Measurements from ENCODE around the gene FNBP1.
"Not testable (repeated sequence)": the region's sequence is repeated elsewhere in the genome, so short reads cannot be mapped to it uniquely, and the experiment has no call there.

The FNBP1 gene

DNA sequence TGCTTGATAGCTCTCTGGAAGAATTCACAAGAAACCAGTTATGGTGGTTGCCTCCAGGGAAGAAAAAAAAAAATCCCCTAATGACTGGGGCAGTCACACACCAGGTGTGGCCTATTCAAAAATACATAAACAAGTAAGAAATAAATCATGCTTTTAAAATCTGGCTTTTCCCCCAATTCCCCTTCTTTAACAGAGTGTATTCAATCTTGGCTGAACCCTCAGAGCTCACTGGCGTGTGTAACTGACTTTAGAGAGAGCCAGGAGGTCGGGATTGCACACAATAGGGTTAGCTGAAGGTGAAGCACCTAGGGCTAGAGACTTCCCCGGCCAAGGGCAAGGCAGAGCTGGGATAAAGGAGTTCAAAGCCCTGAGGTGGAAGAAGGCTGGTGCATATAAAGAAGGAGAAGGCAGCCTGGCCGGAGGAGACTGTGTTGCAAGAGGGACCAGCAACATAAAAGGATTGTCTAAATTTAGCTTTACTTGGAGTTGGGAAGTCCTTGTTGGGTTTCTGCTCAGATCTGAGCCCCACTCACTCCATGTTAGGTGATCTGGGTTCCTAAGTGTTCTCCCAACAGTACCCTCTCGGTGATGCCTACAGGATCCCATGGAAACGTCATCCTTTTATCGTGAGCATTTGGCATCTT lies 19.7 kb downstream of the FNBP1 start:
- H3K4me1 Mint-ChIP-seq: peaks cover 81% of the 10 kb centered on the region
- H3K36me3 Mint-ChIP-seq: peaks cover 37% of the 10 kb centered on the region
- peak overlapping the region; percentile 35 for H3K27ac Mint-ChIP-seq
- CTCF ChIA-PET: no interaction called here
- H3K4me3 Mint-ChIP-seq: no peak overlapping the region
- DNase-seq: no peak
- peaks cover 8% of the 10 kb centered on the region for H3K9me3 Mint-ChIP-seq
- no peaks in the 10 kb centered on the region for H3K27me3 Mint-ChIP-seq

DNA sequence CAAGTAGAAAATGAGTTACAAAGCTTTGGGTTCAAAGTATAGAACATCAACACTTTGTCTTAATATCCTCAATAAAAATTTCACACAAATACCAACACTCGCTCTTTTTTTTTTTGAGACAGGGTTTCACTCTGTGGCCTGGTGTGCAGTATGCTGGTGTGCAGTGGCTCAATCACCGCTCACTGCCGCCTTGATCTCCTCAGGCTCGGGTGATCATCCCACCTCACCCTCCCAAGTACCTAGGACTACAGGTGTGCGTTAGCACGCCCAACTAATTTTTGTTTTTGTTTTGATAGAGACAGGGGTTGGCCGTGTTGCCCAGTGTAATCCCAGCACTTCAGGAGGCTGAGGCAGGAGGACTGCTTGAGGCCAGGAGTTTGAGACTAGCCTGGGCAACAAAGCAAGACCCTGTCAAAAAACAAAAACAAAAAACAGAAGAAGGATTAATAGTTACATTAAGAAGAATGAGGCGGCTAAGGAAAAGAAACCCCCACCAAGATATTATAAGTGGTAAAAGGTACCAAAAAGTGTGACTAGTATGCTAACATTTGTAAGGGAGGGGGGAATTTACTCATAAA lies 20.3 kb downstream of the FNBP1 start:
- H3K9me3 Mint-ChIP-seq: peaks cover 2% of the 10 kb centered on the region
- no peaks in the 10 kb centered on the region for H3K27me3 Mint-ChIP-seq
- DNase-seq: no peak
- CTCF ChIA-PET: no interaction called here
- H3K4me1 Mint-ChIP-seq: peaks cover 75% of the 10 kb centered on the region
- H3K27ac Mint-ChIP-seq: peak overlapping the region; percentile 2
- H3K36me3 Mint-ChIP-seq: peaks cover 34% of the 10 kb centered on the region
- no peak overlapping the region for H3K4me3 Mint-ChIP-seq

DNA sequence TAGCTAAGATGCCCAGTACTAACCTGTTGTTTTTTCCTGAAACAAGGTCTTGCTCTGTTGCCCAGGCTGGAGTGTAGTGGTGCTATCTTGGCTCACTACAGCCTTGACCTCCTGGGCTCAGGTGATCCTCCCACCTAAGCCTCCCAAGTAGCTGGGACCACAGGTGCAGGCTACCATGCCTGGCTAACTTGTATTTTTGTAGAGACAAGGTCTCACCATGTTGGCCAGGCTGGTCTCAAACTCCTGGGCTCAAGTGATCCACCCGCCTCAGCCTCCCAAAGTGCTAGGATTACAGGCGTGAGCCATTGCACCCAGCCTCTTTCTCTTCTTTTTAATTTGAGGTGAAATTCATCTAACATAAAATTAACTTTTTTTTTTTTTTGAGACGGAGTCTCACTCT lies 21.1 kb downstream of the FNBP1 start:
- not testable (repeated sequence) for H3K9me3 Mint-ChIP-seq, DNase-seq, H3K27me3 Mint-ChIP-seq, H3K4me3 Mint-ChIP-seq, H3K27ac Mint-ChIP-seq
- peaks cover 69% of the 10 kb centered on the region for H3K4me1 Mint-ChIP-seq
- peaks cover 32% of the 10 kb centered on the region for H3K36me3 Mint-ChIP-seq
- CTCF ChIA-PET: interaction anchor here (1.1 kb wide), 1 partner anchor 9 kb away, joined by 5 read pairs; no protein-coding TSS in a partner anchor

DNA sequence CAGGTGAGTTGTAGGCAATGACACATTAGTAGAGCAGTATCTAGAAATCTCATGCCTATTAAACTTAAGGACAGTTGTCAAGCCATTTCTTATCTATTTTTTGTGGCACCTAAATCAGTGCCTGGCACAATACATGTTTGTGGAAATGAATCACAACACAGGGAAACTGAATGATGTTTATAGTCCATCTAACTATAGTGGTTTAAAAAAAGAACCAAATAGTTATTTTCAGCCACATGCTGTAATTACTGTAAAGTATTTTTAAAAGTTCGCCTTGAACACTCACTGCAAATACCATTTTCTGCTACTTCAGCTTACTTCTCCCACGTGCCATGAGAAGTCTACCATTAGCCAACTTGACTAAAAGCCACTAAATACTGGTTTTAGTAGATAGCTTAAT lies 21.9 kb downstream of the FNBP1 start:
- no peak for DNase-seq
- Mint-ChIP-seq H3K27me3 (no peaks in the 10 kb centered on the region), H3K9me3 (peaks cover 7% of the 10 kb centered on the region), H3K36me3 (peaks cover 35% of the 10 kb centered on the region), H3K4me1 (peaks cover 65% of the 10 kb centered on the region), H3K27ac (no peak overlapping the region), H3K4me3 (no peak overlapping the region)
- CTCF ChIA-PET: interaction anchor here (1.1 kb wide), 1 partner anchor 10 kb away, joined by 5 read pairs; no protein-coding TSS in a partner anchor

DNA sequence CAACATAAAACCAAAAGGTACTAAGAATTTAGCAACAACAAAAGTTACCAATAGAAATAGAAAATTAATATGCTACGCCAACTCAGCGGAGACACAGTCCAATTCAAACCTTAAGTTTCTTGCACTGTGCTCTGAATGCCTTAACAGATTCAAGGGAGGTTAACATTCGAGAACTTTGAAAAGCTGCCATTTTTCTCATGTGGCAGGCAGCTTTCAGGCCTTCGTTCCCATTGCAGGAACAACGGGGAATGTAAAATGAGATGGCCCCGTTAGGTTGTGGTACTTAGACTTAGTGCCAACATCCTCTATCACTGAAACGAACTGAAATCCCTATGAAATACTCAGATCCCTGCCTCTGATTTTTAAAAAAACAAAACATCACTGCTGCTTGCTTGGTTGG lies 22.4 kb downstream of the FNBP1 start:
- peaks cover 60% of the 10 kb centered on the region for H3K4me1 Mint-ChIP-seq
- peaks cover 7% of the 10 kb centered on the region for H3K9me3 Mint-ChIP-seq
- CTCF ChIA-PET: no interaction called here
- DNase-seq: no peak
- peaks cover 35% of the 10 kb centered on the region for H3K36me3 Mint-ChIP-seq
- no peak overlapping the region for H3K4me3 Mint-ChIP-seq
- H3K27ac Mint-ChIP-seq: peak overlapping the region; percentile 60
- H3K27me3 Mint-ChIP-seq: no peaks in the 10 kb centered on the region

DNA sequence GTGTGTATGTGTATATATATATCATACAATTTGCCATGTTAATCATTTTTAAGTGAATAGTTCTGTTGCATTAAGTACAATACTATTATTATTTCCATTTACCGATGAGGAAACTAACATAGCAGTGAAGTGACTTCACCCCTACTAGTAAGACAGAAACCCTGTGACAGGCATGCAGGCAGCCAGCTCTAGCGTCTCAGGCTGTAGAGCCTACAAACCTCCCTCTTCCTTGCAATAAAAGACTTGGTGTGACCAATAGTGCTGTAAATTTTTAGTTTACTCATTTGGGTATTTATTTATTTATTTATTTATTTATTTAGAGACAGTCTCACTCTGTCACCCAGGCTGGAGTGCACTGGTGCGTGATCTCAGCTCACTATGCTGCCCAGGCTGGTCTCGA lies 24.7 kb downstream of the FNBP1 start:
- Mint-ChIP-seq H3K36me3 (peaks cover 41% of the 10 kb centered on the region), H3K27ac (no peak overlapping the region), H3K9me3 (peaks cover 7% of the 10 kb centered on the region), H3K4me1 (peaks cover 47% of the 10 kb centered on the region), H3K4me3 (no peak overlapping the region), H3K27me3 (no peaks in the 10 kb centered on the region)
- no peak for DNase-seq
- CTCF ChIA-PET: no interaction called here

DNA sequence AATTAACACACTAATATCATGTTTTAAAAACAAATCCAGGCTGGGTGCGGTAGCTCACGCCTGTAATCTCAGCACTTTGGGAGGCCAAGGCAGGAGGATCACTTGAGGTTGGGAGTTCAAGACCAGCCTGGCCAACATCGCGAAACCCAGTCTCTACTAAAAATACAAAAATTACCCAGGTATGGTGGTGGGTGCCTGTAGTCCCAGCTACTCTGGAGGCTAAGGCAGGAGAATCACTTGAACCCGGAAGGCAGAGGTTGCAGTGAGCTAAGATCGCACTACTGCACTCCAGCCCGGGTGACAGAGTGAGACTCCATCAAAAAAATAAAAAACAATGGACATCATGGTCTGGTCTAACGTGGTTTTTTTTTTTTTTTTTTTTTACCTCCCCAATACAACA lies 25.5 kb downstream of the FNBP1 start:
- H3K27me3 Mint-ChIP-seq, H3K9me3 Mint-ChIP-seq, H3K4me3 Mint-ChIP-seq, DNase-seq, H3K27ac Mint-ChIP-seq: not testable (repeated sequence)
- CTCF ChIA-PET: interaction anchor here (0.8 kb wide), 1 partner anchor 123 kb away, joined by 3 read pairs; no protein-coding TSS in a partner anchor
- H3K4me1 Mint-ChIP-seq: peaks cover 41% of the 10 kb centered on the region
- peaks cover 42% of the 10 kb centered on the region for H3K36me3 Mint-ChIP-seq

DNA sequence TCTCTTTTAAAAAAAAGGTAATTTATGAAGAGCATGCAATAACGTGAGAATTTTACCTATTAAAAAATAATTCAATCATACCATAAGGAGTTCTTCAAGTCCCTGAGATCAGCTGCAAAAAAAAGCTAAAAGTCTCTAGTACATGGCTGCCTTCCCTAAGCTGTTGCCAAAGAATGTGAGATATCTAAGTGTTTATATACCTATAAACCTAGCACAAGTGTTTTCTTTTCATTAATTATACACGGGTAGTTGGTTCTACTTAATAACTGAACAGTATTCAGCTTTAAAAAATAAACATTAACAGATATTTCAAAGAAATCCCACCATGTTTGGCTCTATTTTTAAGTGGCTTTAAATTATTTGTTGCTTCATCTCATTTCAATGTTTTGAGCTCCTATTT lies 25.9 kb downstream of the FNBP1 start:
- H3K9me3 Mint-ChIP-seq: peaks cover 7% of the 10 kb centered on the region
- no peaks in the 10 kb centered on the region for H3K27me3 Mint-ChIP-seq
- peak overlapping the region; percentile 62 for H3K27ac Mint-ChIP-seq
- CTCF ChIA-PET: interaction anchor here (0.8 kb wide), 1 partner anchor 123 kb away, joined by 3 read pairs; no protein-coding TSS in a partner anchor
- peaks cover 44% of the 10 kb centered on the region for H3K36me3 Mint-ChIP-seq
- H3K4me3 Mint-ChIP-seq: no peak overlapping the region
- H3K4me1 Mint-ChIP-seq: peaks cover 40% of the 10 kb centered on the region
- DNase-seq: no peak

DNA sequence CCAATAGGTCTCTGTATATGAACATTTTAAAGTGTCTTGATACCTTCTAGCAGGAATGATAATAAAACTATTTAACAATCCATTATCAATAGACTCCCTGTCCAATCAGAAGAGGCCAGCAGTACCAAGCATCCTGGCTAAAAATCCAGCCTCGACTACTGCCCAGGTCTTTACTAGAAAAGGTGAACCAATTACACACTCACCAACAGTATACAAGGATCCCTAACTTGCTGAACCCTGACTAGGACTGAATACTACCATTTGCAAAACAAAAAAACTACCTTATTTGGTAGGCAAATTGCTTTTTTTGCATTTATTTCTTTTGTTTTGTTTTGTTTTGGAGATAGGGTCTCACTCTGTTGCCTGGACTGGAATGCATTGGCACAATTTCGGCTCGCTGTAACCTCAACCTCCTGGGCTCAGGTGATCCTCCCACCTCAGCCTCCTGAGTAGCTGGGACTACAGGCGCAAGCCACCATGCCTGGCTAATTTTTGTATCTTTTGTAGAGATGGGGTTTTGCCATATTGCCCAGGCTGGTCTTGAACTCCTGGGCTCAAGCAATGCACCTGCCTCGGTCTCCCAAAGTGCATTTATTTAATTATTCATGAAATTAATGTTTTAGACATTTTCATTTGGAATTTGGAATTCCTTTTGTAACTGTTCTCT lies 27.5 kb downstream of the FNBP1 start:
- peaks cover 41% of the 10 kb centered on the region for H3K4me1 Mint-ChIP-seq
- H3K27me3 Mint-ChIP-seq: no peaks in the 10 kb centered on the region
- H3K27ac Mint-ChIP-seq: no peak overlapping the region
- no peak overlapping the region for H3K4me3 Mint-ChIP-seq
- peaks cover 39% of the 10 kb centered on the region for H3K36me3 Mint-ChIP-seq
- no peak for DNase-seq
- peaks cover 7% of the 10 kb centered on the region for H3K9me3 Mint-ChIP-seq
- CTCF ChIA-PET: no interaction called here

DNA sequence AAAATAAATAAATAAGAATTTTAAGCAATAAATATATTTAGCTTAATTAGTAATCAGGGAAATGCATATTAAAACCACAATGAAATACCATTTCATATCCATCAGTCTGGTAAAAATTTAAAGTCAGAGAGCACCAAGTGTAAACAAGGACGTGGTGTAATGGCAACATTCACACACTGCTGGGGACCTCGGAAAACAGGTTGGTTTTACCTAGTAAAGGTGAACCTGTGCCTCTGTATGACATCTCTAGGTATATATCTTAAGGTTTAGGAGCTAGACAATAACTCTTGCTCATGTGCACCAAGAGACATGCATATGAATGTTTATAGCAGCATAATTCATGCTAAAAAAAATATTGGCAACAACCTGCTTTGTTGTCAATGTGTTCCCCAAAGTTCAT lies 29.7 kb downstream of the FNBP1 start:
- Mint-ChIP-seq H3K4me3 (no peak overlapping the region), H3K36me3 (peaks cover 44% of the 10 kb centered on the region), H3K27me3 (no peaks in the 10 kb centered on the region), H3K27ac (no peak overlapping the region), H3K9me3 (peaks cover 7% of the 10 kb centered on the region), H3K4me1 (peaks cover 49% of the 10 kb centered on the region)
- CTCF ChIA-PET: no interaction called here
- DNase-seq: no peak

DNA sequence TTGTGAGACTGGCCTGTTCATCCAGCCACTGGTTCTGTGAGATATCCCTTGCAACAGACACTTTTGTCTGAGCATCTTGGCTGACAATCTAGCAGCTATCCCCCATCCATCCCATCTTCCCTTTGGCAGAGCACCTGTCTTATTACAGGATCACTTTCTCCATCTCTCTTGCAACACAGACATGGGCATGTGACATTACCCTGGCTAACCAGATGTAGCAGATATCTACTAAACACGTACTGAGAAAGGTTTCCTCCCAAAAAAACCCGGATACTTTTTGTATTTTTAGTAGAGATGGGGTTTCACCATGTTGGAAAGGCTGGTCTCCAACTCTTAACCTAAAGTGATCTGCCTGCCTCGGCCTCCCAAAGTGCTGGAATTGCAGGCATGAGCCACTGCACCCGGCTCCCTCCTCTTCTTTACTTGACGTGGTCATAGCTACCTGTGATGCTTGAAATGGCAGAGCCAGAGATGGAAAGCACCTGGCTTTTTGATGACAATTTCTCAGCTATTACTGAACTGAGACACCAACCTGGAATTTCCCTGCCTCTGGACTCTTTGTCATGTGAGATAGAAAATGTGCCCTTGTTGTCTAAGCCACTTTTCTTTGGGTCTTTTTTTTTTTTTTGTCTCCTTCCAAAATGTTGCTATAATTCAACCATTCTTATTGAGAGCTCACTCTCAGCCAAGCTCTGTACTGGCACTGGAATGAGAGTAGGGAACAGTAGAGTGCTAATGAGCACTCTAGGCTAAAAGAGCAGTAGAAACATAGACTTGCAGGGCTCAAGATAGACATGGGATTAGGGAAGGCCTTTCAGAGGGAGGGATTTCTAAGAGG lies 32.6 kb downstream of the FNBP1 start:
- no peak for DNase-seq
- H3K36me3 Mint-ChIP-seq: peaks cover 35% of the 10 kb centered on the region
- no peaks in the 10 kb centered on the region for H3K9me3 Mint-ChIP-seq

DNA sequence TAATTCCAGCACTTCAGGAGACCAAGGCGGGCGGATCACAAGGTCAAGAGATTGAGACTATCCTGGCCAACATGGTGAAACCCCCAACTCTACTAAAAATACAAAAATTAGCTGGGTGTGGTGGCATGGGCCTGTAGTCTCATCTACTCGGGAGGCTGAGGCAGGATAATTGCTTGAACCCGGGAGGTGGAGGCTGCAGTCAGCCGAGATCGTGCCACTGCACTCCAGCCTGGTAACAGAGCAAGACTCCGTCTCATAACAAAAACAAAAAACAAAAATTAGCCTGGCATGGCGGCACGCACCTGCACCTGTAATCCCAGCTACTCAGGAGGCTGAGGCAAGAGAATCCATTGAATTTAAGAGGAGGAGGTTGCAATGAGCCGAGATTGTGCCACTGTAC lies 33.4 kb downstream of the FNBP1 start:
- H3K9me3 Mint-ChIP-seq: not testable (repeated sequence)

More for the DNA sequence above, 32.6 kb downstream of the FNBP1 start:
- Mint-ChIP-seq H3K27me3 (no peaks in the 10 kb centered on the region), H3K4me1 (peaks cover 68% of the 10 kb centered on the region), H3K4me3 (no peak overlapping the region), H3K27ac (peak overlapping the region; percentile 59)
- CTCF ChIA-PET: no interaction called here

DNA sequence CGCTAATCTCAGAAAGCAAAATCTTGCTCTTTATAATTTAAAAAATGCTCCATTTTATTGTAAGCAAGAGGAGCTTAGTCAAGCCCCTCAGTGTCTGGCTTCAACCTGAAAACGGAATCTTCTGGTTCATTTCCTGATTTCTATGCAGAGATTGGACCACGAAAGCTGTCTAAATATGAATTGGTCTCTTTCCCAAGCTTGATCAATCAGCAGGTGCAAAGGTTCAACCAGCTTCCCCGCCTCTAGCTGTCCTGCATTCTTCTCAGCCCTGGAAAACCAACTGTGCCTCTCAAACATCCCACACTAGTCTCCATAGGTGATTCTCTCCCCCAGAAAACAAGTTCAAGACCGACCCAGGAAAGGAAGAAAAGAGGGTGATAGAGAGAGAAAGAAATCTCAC lies 34.5 kb downstream of the FNBP1 start:
- CTCF ChIA-PET: interaction anchor here (0.6 to 1.5 kb wide), 3 partner anchors 21 to 98 kb away, joined by 3 to 5 read pairs (median 3); no protein-coding TSS in a partner anchor
- no peak overlapping the region for H3K4me3 Mint-ChIP-seq
- H3K27ac Mint-ChIP-seq: peak overlapping the region; percentile 87

More for the DNA sequence above, 33.4 kb downstream of the FNBP1 start:
- not testable (repeated sequence) for H3K27me3 Mint-ChIP-seq, DNase-seq, H3K4me3 Mint-ChIP-seq, H3K27ac Mint-ChIP-seq
- peaks cover 68% of the 10 kb centered on the region for H3K4me1 Mint-ChIP-seq
- peaks cover 31% of the 10 kb centered on the region for H3K36me3 Mint-ChIP-seq
- CTCF ChIA-PET: interaction anchor here (1.3 to 1.5 kb wide), 2 partner anchors 20 to 23 kb away, joined by 3 read pairs; no protein-coding TSS in a partner anchor

DNA sequence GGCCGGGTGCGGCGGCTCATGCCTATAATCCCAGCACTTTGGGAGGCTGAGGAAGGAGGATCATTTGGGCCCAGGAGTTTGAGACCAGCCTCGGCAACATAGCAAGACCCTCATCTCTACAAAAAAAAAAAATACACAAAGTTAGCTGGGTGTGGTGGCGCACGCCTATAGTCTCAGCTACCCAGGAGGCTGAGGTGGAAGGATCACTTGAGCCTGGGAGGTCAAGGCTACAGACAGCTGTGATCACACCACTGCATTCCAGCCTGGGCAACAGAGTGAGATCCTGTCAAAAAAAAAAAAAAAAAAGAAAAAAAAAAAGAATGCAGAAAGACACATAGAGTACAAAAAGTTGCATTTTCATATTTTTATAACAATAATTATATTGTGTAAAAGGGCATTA lies 36.0 kb downstream of the FNBP1 start:
- Mint-ChIP-seq H3K4me3 (peak overlapping the region; percentile 15), H3K4me1 (peaks cover 72% of the 10 kb centered on the region), H3K27ac (peak overlapping the region; percentile 87), H3K36me3 (peaks cover 33% of the 10 kb centered on the region)
- not testable (repeated sequence) for H3K27me3 Mint-ChIP-seq, H3K9me3 Mint-ChIP-seq, DNase-seq
- CTCF ChIA-PET: interaction anchor here (0.8 kb wide), 1 partner anchor 95 kb away, joined by 3 read pairs; no protein-coding TSS in a partner anchor

More for the DNA sequence above, 34.5 kb downstream of the FNBP1 start:
- Mint-ChIP-seq H3K9me3 (no peaks in the 10 kb centered on the region), H3K4me1 (peaks cover 70% of the 10 kb centered on the region), H3K27me3 (no peaks in the 10 kb centered on the region), H3K36me3 (peaks cover 30% of the 10 kb centered on the region)
- DNase-seq: no peak

Measured in activated naive CD4-positive, alpha-beta T cell treated with anti-CD3 and anti-CD28 coated beads, Interleukin-2, amount 10 ng/mL, durations not matched to agents 7 days and 5 days (primary cell).